Epithelial cell of esophagus (primary cell): ENCODE data around the gene CLDN14.
A peak's percentile ranks its signal among the peaks of the same experiment; 100 is the strongest.
"Not testable (repeated sequence)": the region's sequence is repeated elsewhere in the genome, so short reads cannot be mapped to it uniquely, and the experiment has no call there.

Experiments used
- DNase-seq: peaks from one replicate; pipeline ENCODE4 v3.0.0; 2010; ENCODE audit warnings: low read depth
- H3K4me3 ChIP-seq: 2 replicates; pipeline ENCODE4 v1.5.1; 2011; ENCODE audit warnings: mild to moderate bottlenecking, low read length, control low read depth
- TF ChIP-seq, protein P1 (sequence below): IDR thresholded peaks from 2 replicates; pipeline ENCODE4 v1.5.1; 2011; ENCODE audit warnings: low read depth, mild to moderate bottlenecking, low read length, control low read depth, inconsistent platforms; ENCODE audit not compliant: insufficient read depth; ENCODE audit errors: missing control alignments

Gene CLDN14

DNA sequence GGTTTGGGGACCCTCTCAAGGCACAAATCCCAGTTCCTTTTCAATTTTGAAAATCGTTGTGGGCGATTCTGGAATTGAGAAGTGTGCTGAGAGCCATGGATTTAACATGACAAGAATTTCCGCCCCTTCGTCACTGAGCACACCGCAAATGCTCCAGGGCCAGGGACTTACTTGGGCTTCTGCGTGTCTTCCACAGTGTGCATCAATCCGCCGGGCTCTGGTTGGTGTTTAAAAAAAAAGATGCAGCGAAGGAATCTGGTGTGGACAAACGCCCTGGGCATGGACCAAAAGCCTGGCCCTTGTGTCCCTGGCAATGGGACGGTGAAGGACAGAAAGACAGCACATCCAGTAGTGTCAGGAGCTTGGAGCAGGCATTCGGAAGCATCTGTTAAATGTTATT is 696 bp upstream of the CLDN14 start:
- DNase-seq, result no peak
- H3K4me3 ChIP-seq, result no peak overlapping the region

DNA sequence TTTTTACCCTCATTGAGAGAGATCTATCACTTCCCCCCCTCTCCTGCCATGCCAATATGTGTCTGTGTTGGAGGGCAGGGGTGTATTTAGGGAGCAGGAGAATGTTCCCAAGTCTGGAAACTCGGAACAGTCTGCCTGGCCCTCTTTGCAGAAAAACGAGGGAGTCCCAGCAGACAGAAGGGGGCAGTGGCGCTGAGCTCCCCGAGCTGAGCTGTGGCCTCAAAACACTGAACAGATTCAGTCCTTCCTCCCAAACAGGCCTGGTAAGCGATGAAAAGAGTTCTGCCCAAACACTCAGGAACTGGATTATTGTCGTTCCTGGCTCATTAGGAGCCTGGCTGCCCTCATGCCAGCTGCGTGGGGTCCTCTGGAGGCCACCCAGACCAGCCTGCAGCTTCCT is 981 bp downstream of the CLDN14 start:
- TF ChIP-seq, protein P1, sequence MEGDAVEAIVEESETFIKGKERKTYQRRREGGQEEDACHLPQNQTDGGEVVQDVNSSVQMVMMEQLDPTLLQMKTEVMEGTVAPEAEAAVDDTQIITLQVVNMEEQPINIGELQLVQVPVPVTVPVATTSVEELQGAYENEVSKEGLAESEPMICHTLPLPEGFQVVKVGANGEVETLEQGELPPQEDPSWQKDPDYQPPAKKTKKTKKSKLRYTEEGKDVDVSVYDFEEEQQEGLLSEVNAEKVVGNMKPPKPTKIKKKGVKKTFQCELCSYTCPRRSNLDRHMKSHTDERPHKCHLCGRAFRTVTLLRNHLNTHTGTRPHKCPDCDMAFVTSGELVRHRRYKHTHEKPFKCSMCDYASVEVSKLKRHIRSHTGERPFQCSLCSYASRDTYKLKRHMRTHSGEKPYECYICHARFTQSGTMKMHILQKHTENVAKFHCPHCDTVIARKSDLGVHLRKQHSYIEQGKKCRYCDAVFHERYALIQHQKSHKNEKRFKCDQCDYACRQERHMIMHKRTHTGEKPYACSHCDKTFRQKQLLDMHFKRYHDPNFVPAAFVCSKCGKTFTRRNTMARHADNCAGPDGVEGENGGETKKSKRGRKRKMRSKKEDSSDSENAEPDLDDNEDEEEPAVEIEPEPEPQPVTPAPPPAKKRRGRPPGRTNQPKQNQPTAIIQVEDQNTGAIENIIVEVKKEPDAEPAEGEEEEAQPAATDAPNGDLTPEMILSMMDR, result peak; percentile 5
- peak; percentile 10 for DNase-seq
- no peak overlapping the region for H3K4me3 ChIP-seq

More for the DNA sequence above, 696 bp upstream of the CLDN14 start:
- TF ChIP-seq, protein P1, result no peak

DNA sequence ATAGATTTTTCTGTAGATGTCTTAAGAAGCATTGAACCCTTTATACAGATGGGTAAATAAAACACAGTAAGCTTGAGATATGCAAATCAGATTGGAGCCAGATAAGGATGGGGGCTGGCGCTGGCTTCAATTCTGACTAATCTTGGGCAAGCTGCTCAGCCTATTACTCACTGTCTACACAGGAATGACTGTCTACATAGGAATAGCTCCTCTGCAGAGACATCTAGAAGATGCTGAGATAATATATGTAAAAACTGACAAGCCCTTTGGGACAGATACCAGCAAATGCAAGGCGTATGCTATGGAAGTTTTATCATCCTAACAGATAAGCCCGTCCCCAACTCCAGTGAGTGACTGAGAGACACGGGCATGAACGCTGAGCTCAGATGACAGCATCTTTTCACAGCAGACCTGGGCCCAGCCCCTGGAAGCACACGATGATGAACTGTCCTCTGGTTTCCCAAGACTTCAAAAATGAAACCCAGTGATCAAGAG is 1.7 kb downstream of the CLDN14 start:
- peak; percentile 95 for DNase-seq
- H3K4me3 ChIP-seq, result no peak overlapping the region
- TF ChIP-seq, protein P1, result no peak

DNA sequence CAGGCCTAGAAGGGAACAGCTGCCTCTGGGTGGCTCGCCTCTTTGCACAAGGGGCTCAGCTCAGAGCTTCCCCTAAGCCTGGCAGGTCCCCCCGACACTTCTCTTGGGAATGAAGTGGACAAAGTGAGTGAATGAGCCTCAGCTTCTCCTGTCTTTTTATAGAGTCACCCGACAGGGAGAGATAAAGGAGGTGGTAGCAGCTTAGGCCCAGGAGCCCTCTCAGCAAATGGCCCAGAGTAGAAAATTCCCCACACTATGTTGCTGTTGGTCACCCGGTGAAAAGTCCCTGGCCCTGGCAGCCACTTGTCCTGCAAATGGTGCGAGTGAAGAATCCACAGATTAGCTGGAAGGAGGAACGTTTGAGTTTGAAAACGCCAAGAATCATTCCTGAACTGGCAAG is 2.4 kb downstream of the CLDN14 start:
- no peak for DNase-seq
- TF ChIP-seq, protein P1, result no peak
- H3K4me3 ChIP-seq, result no peak overlapping the region

DNA sequence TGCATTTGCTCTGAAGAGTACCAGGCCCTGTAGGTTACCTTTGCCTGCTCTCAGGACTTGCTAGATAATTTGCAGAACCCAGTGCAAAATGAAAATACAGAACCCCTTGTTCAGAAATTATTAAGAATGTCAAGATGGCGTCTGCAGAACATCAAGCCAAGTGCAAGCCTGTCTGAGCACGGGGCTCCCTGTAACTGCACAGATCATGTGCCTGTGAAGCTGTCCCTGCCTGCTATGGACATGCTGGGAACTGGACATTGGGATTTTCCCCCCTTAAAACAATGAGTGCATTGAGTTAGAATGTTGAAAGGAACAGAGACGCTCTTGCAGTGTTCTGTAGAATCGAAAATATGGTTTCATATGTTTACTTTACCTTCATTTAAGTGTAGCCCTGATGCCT is 2.9 kb downstream of the CLDN14 start:
- H3K4me3 ChIP-seq, result no peak overlapping the region
- TF ChIP-seq, protein P1, result no peak
- DNase-seq, result no peak

DNA sequence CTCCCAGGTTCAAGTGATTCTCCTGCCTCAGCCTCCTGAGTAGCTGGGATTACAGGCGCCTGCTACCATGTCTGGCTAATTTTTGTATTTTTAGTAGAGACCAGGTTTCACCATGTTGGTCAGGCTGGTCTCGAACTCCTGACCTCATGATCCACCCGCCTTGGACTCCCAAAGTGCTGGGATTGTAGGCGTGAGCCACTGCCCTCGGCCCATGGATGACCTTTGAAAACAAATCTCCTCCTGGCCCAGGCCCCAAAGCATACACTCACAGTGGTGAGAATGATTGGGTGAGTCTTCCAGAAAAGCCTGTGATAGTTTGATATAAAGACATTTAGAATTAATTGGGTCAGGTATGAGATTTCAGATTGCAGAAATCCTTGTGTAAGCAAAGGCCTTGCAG is 3.4 kb downstream of the CLDN14 start:
- H3K4me3 ChIP-seq, DNase-seq: not testable (repeated sequence)

DNA sequence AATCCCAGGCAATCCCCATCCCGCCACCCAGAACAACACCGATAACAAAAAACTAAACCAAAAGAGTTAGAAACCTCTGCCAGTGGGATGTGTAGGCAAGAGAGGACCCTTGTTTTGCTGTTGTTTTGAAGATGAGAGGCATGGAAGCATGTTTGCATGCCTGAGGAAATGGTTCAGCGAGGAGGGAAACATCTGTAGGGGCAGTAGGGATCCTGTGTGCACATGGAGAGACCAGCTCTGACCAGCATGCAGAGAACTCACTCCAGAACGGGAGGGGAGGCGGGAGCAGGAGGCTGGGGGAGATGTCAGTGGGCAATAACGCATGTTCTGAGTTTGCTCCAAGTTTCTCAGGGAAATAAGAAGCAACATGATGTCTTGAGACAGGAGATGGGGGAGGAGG is 5.3 kb downstream of the CLDN14 start:
- TF ChIP-seq, protein P1, result no peak
- no peak overlapping the region for H3K4me3 ChIP-seq
- no peak for DNase-seq
